ENCODE data around the gene NEAT1.

GRCh38 chr11:65399249-65399648 is 23.3 kb upstream of the NEAT1 start:
- TF ChIP-seq POLR2A (IDR thresholded peaks at IDR 0.05) (no peak), CTCF (IDR thresholded peaks at IDR 0.05) (no peak)
